IMR-90 (cell line): ENCODE results near the gene FCSK. TPM values are rescaled to one million over a fixed set of nuclear protein-coding genes. Genes with fewer than 3 reads are reported as not detected.
A peak's percentile ranks its signal among the peaks of the same experiment; 100 is the strongest.

ENCODE experiments used
- ATAC-seq: fragments of 200-7000 bp; cut with Tn5 transposase; 2 replicates; pipeline ENCODE4 v1.9.1; 2020; ENCODE audit warnings: low read depth, mild to moderate bottlenecking, moderate library complexity
- BruUV-seq: library from RNA; stranded (reverse); fragments of 400-500 nt; replicated peaks from 2 replicates; lab custom pipeline; 2021; lab: Mats Ljungman, UMichigan
- CTCF ChIA-PET: fragments of 300-600 bp; formaldehyde crosslinking; extraction: SDS; loops from one replicate; lab custom pipeline; 2021; ENCODE audit warnings: antibody characterized with exemption; lab: Yijun Ruan, JAX
- POLR2A ChIA-PET: fragments of 300-600 bp; sonication (Branson Sonifier 250); formaldehyde crosslinking; loops from one replicate; lab custom pipeline; 2022; ENCODE audit warnings: antibody characterized with exemption; ENCODE audit not compliant: unreplicated experiment; lab: Charles Lee
- DNase-seq: peaks from one replicate; pipeline ENCODE4 v3.0.0; 2013
- H2AFZ ChIP-seq: replicated peaks from 2 replicates; pipeline ENCODE3; 2013; ENCODE audit warnings: low read length, mild to moderate bottlenecking; ENCODE audit not compliant: poor library complexity
- H2AK5ac ChIP-seq: 2 replicates; pipeline ENCODE4 v1.6.1; 2013; ENCODE audit warnings: low read depth, low read length, inconsistent platforms
- H2AK9ac ChIP-seq: replicated peaks from 2 replicates; pipeline ENCODE3; 2013; ENCODE audit warnings: mild to moderate bottlenecking, low read depth, low read length, moderate library complexity; ENCODE audit not compliant: poor library complexity
- H2BK120ac ChIP-seq: 2 replicates; pipeline ENCODE4 v1.6.1; 2013; ENCODE audit warnings: low read depth, low read length, inconsistent platforms
- H2BK15ac ChIP-seq: 3 replicates; pipeline ENCODE4 v1.6.1; 2013; ENCODE audit warnings: low read depth, low read length, inconsistent platforms
- H2BK20ac ChIP-seq: 2 replicates; pipeline ENCODE4 v1.6.1; 2013; ENCODE audit warnings: low read depth, mild to moderate bottlenecking, inconsistent platforms, low read length, moderate library complexity
- H2BK5ac ChIP-seq: 2 replicates; pipeline ENCODE4 v1.6.1; 2013; ENCODE audit warnings: mild to moderate bottlenecking, low read depth, low read length, inconsistent platforms; ENCODE audit not compliant: poor library complexity, severe bottlenecking
- H3K14ac ChIP-seq: replicated peaks from 2 replicates; pipeline ENCODE4 v1.6.1; 2013; ENCODE audit warnings: low read depth, low read length, inconsistent platforms
- H3K18ac ChIP-seq: 2 replicates; pipeline ENCODE4 v1.6.1; 2013; ENCODE audit warnings: low read depth, low read length, control low read depth
- H3K23ac ChIP-seq: 2 replicates; pipeline ENCODE4 v1.6.1; 2013; ENCODE audit warnings: low read depth, low read length, inconsistent platforms
- H3K27ac ChIP-seq: 2 replicates; pipeline ENCODE4 v1.5.1; 2013; ENCODE audit warnings: mild to moderate bottlenecking, control low read depth, low read length; ENCODE audit not compliant: insufficient read depth
- H3K27me3 ChIP-seq: 2 replicates; pipeline ENCODE4 v1.6.1; 2013; ENCODE audit warnings: low read length; ENCODE audit not compliant: control insufficient read depth, insufficient read depth
- H3K36me3 ChIP-seq: 2 replicates; pipeline ENCODE4 v1.6.1; 2013; ENCODE audit warnings: low read length, mixed read lengths; ENCODE audit not compliant: control insufficient read depth, insufficient read depth
- H3K4ac ChIP-seq: 2 replicates; pipeline ENCODE4 v1.6.1; 2013; ENCODE audit warnings: low read depth, low read length, inconsistent platforms
- H3K4me1 ChIP-seq: 2 replicates; pipeline ENCODE4 v1.6.1; 2013; ENCODE audit warnings: low read length, mixed read lengths; ENCODE audit not compliant: control insufficient read depth, insufficient read depth
- H3K4me2 ChIP-seq: 2 replicates; pipeline ENCODE4 v1.6.1; 2013; ENCODE audit warnings: low read depth, mild to moderate bottlenecking, control low read depth, low read length, moderate library complexity
- H3K4me3 ChIP-seq: 2 replicates; pipeline ENCODE4 v1.5.1; 2013; ENCODE audit warnings: low read depth, mild to moderate bottlenecking, control low read depth, low read length, moderate library complexity; ENCODE audit not compliant: insufficient read depth
- H3K56ac ChIP-seq: 2 replicates; pipeline ENCODE4 v1.6.1; 2013; ENCODE audit warnings: low read length, inconsistent platforms; ENCODE audit not compliant: insufficient read depth; ENCODE audit errors: extremely low read depth
- H3K79me1 ChIP-seq, 2 experiments: 2 replicates each; pipeline ENCODE4 v1.6.1; 2013; ENCODE audit warnings: low read length in 2 of 2, inconsistent platforms in 1 of 2, low read depth in 1 of 2
- H3K9ac ChIP-seq: 2 replicates; pipeline ENCODE4 v1.6.1; 2013; ENCODE audit warnings: low read depth, low read length, control low read depth
- H3K9me1 ChIP-seq: 2 replicates; pipeline ENCODE4 v1.6.1; 2013; ENCODE audit warnings: low read length, inconsistent platforms; ENCODE audit not compliant: insufficient read depth
- H3K9me3 ChIP-seq: 2 replicates; pipeline ENCODE4 v1.6.1; 2013; ENCODE audit warnings: low read length; ENCODE audit not compliant: control insufficient read depth, insufficient read depth
- H4K20me1 ChIP-seq: 2 replicates; pipeline ENCODE4 v1.6.1; 2013; ENCODE audit warnings: low read length, inconsistent platforms; ENCODE audit not compliant: insufficient read depth
- H4K5ac ChIP-seq: 2 replicates; pipeline ENCODE4 v1.6.1; 2013; ENCODE audit warnings: mild to moderate bottlenecking, low read depth, low read length, control low read depth
- H4K8ac ChIP-seq, 2 experiments: 2 replicates each; pipeline ENCODE4 v1.6.1; 2013; ENCODE audit warnings: low read depth in 2 of 2, low read length in 2 of 2, control low read depth in 1 of 2, inconsistent platforms in 1 of 2
- H4K91ac ChIP-seq: 2 replicates; pipeline ENCODE4 v1.6.1; 2013; ENCODE audit warnings: low read depth, low read length, inconsistent platforms; ENCODE audit not compliant: insufficient read depth
- BHLHE40 ChIP-seq: fragments of 150-350 bp; IDR thresholded peaks from 2 replicates; pipeline ENCODE4 v1.6.1; 2016; ENCODE audit warnings: mild to moderate bottlenecking, low read depth, low read length
- MAZ ChIP-seq: IDR thresholded peaks from 2 replicates; pipeline ENCODE4 v1.6.1; 2012; ENCODE audit warnings: low read depth, mild to moderate bottlenecking, low read length, improper control_type of control experiment, moderate library complexity, borderline replicate concordance
- SMC3 ChIP-seq: fragments of 150-350 bp; IDR thresholded peaks from 2 replicates; pipeline ENCODE4 v1.6.1; 2016; ENCODE audit warnings: low read depth, mild to moderate bottlenecking, antibody characterized with exemption, low read length, moderate library complexity
- WGBS, 2 experiments: methylation state at CpG; one replicate each; pipeline versions ENCODE4 v1.1.5 to v1.1.7; 2013; ENCODE audit warnings: missing lambda C conversion rate in 2 of 2; ENCODE audit not compliant: insufficient read length in 1 of 2; ENCODE audit errors: extremely low coverage in 2 of 2; 5-methylcytosine and 5-hydroxymethylcytosine counted together
- dilution Hi-C: fragments of 300-500 bp; cut with HindIII; formaldehyde crosslinking; loops from one replicate; pipeline ENCODE4 v1.14.3; 2018; ENCODE audit warnings: low sequenced_read_pairs; ENCODE audit not compliant: unreplicated experiment
- in situ Hi-C: fragments of 300-500 bp; cut with MboI; formaldehyde crosslinking; loops from 3 replicates; pipeline ENCODE4 v1.14.3; 2019; ENCODE audit warnings: low sequenced_read_pairs, inconsistent platforms, mixed read lengths
- intact Hi-C: fragments of 100-400 bp; cut with micrococcal nuclease; formaldehyde crosslinking; loops from 2 replicates; pipeline ENCODE4 v1.10.0; 2022
- polyA plus RNA-seq, 3 experiments: library from polyadenylated mRNA; depleted of rRNA; stranded (reverse); fragments of >200 nt; gene quantifications; 2 replicates each; pipeline ENCODE4 v1.2.3, GENCODE V29; 2012; ENCODE audit warnings: low replicate concordance in 1 of 3
- total RNA-seq: library from RNA; depleted of rRNA; stranded (reverse); fragments of >200 nt; gene quantifications from 2 replicates; pipeline ENCODE4 v1.2.3, GENCODE V29; 2012
- TF ChIP-seq, protein P1 (sequence below): fragments of 150-350 bp; IDR thresholded peaks from 2 replicates; pipeline ENCODE4 v1.6.1; 2017; ENCODE audit warnings: mild to moderate bottlenecking, antibody characterized with exemption, low read length, low read depth

FCSK gene
- total and polyA plus RNA-seq, 2 of the 4 experiments (the other 2 are of a cell fraction): 6.1 to 7.2 TPM

DNA sequence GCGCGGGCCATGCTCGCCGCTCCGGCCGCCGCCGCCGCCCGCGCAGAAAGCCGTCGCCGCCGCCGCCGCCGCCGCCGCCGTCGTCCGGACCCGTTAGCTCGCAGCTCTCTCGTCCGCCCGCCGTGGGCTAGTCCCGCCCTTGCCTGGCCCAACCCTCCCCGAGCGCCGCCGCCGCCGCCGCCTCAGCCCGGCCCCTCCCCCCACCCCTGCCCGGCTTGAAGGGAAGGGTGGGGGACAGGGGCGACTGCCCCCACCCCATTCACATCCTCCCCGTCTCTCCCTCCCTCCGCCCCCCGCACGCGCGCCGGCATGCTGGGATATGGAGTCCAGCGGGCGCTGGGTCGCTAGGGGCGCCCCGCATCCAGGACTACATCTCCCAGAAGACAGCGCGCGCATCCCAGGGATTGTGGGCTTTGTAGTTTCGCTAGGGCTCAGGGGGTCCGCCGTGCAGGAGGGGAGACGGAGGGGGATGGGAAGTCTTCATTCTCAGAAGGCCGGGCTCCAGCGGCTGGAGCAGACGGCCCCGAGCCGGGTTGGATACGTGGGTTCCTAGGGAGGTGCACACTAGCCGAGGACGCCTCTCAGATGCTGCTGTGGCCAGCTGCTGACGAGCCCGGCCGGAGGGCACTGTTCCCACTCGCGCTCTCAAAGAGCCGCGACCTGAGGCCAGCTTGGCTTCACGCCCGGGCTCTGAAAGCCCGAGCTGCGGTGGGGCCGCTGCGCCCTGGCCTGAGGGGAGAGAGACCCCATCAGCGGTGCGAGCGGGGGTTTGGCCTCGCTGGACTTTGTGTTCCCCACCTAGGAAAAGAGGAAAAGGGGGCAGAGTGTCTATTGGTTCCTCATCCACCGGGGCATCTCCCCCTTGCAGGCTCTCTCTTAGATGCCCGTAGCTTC, 15.2 kb upstream of the FCSK start, which contains the start of gene ST3GAL2:
Gene ST3GAL2 (minus strand): TSS at position 132 of the 894 bp plus-strand sequence. CDS start 40,570 bp downstream, outside the sequence.
- peaks cover 34% of the 10 kb centered on the region for H4K20me1 ChIP-seq
- DNase-seq (peak; percentile 89), ATAC-seq (peak; percentile 92)
- H4K91ac ChIP-seq: peak within 1 kb of the TSS; percentile 92
- peak within 1 kb of the TSS; percentile 79 for H3K4me2 ChIP-seq
- ChIA-PET CTCF (no interaction called here), POLR2A (interaction anchor here (0.8 kb wide), 1 partner anchor 58 kb away, joined by 4 read pairs; no protein-coding TSS in a partner anchor)
- dilution Hi-C loops (no loop called here), in situ Hi-C loops (no loop called here), intact Hi-C loops (loop anchor here (2.0 kb wide), 1 partner anchor 58 kb away; no protein-coding TSS in a partner anchor)
- peak within 1 kb of the TSS; percentile 97 for H2AFZ ChIP-seq
- peak within 1 kb of the TSS; percentile 92 for H2AK5ac ChIP-seq
- H2BK20ac ChIP-seq: peak within 1 kb of the TSS; percentile 5
- TF ChIP-seq, protein P1, sequence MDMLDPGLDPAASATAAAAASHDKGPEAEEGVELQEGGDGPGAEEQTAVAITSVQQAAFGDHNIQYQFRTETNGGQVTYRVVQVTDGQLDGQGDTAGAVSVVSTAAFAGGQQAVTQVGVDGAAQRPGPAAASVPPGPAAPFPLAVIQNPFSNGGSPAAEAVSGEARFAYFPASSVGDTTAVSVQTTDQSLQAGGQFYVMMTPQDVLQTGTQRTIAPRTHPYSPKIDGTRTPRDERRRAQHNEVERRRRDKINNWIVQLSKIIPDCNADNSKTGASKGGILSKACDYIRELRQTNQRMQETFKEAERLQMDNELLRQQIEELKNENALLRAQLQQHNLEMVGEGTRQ: peak; percentile 51
- peak; percentile 100 for TF ChIP-seq MAZ
- 0 out of 2 replicates have a peak, but pooled peaks have one; percentile 44 for TF ChIP-seq BHLHE40
- TF ChIP-seq SMC3: no peak
- peak within 1 kb of the TSS; percentile 96 for H2AK9ac ChIP-seq
- peak within 1 kb of the TSS; percentile 73 for H3K56ac ChIP-seq
- peak within 1 kb of the TSS; percentile 16; the same call in 1 of the 3 replicates for H2BK15ac ChIP-seq
- peak within 1 kb of the TSS; percentile 47 for H3K9ac ChIP-seq
- H3K9me3 ChIP-seq: no peaks in the 10 kb centered on the region
- peaks cover 11 to 42% of the 10 kb centered on the region in 2 experiments for H3K79me1 ChIP-seq
- peaks cover 18% of the 10 kb centered on the region for H3K9me1 ChIP-seq
- no TSS peak for BruUV-seq
- H3K18ac ChIP-seq: peak within 1 kb of the TSS; percentile 61
- peak within 1 kb of the TSS; percentile 73 for H3K27ac ChIP-seq
- WGBS, 2 experiments: no CpG with 5 or more reads among the region's 86 CpGs
- H3K36me3 ChIP-seq: peaks cover 4% of the 10 kb centered on the region; the same call in 1 of the 2 replicates
- peak within 1 kb of the TSS; percentile 94 for H3K14ac ChIP-seq
- H4K5ac ChIP-seq: peak within 1 kb of the TSS; percentile 89
- H2BK120ac ChIP-seq: peak within 1 kb of the TSS; percentile 82
- peak within 1 kb of the TSS; percentile 68 for H2BK5ac ChIP-seq
- H4K8ac ChIP-seq: peak within 1 kb of the TSS; percentile 79 to 97
- H3K27me3 ChIP-seq: no peaks in the 10 kb centered on the region
- H3K4me3 ChIP-seq: peak within 1 kb of the TSS; percentile 55
- H3K4me1 ChIP-seq: peaks cover 11% of the 10 kb centered on the region
- H3K23ac ChIP-seq: peak within 1 kb of the TSS; percentile 98
- peak within 1 kb of the TSS; percentile 88 for H3K4ac ChIP-seq
